NCI-H128 (cell line): Measurements from ENCODE around the gene CTNNA3.

ENCODE experiments used
- DNase-seq: peaks from one replicate; lab custom pipeline; 2025; ENCODE audit not compliant: unreplicated experiment; lab: John Stamatoyannopoulos, UW

The CTNNA3 gene

GRCh38 chr10:66684581-66684980 lies 1011.4 kb downstream of the CTNNA3 start:
- DNase-seq: no peak

- no peak for DNase-seq
Measured at GRCh38 chr10:66680886-66681285, 1015.1 kb downstream of the CTNNA3 start.

- DNase-seq: no peak
Measured at GRCh38 chr10:66678521-66678920, 1017.5 kb downstream of the CTNNA3 start.

- no peak for DNase-seq
Measured at GRCh38 chr10:66673071-66673470, 1022.9 kb downstream of the CTNNA3 start.

- DNase-seq: no peak
Measured at GRCh38 chr10:66671562-66671961, 1024.4 kb downstream of the CTNNA3 start.

GRCh38 chr10:66671064-66671463 lies 1024.9 kb downstream of the CTNNA3 start:
- no peak for DNase-seq

GRCh38 chr10:66656499-66656898 lies 1039.5 kb downstream of the CTNNA3 start:
- no peak for DNase-seq

GRCh38 chr10:66654861-66655260 lies 1041.1 kb downstream of the CTNNA3 start:
- DNase-seq: no peak

- DNase-seq: no peak
Measured at GRCh38 chr10:66651308-66652082, 1044.5 kb downstream of the CTNNA3 start.

- DNase-seq: no peak
Measured at GRCh38 chr10:66649626-66650025, 1046.4 kb downstream of the CTNNA3 start.

GRCh38 chr10:66642217-66642616 lies 1053.8 kb downstream of the CTNNA3 start:
- no peak for DNase-seq

GRCh38 chr10:66639371-66639770 lies 1056.6 kb downstream of the CTNNA3 start:
- no peak for DNase-seq

GRCh38 chr10:66637273-66638036 lies 1058.5 kb downstream of the CTNNA3 start:
- no peak for DNase-seq

- DNase-seq: no peak
Measured at GRCh38 chr10:66629996-66630395, 1066.0 kb downstream of the CTNNA3 start.

GRCh38 chr10:66627156-66627555 lies 1068.8 kb downstream of the CTNNA3 start:
- no peak for DNase-seq

- DNase-seq: no peak
Measured at GRCh38 chr10:66625709-66626590, 1070.0 kb downstream of the CTNNA3 start.

- no peak for DNase-seq
Measured at GRCh38 chr10:66622050-66622449, 1073.9 kb downstream of the CTNNA3 start.

GRCh38 chr10:66604195-66604594 lies 1091.8 kb downstream of the CTNNA3 start:
- no peak for DNase-seq

GRCh38 chr10:66591865-66592264 lies 1104.1 kb downstream of the CTNNA3 start:
- DNase-seq: no peak

GRCh38 chr10:66587680-66588050 lies 1108.3 kb downstream of the CTNNA3 start:
- no peak for DNase-seq

GRCh38 chr10:66586897-66587679 lies 1108.9 kb downstream of the CTNNA3 start:
- no peak for DNase-seq
